ENCODE data around the gene GSTM1.

Gene GSTM1

GRCh38 chr1:109722908-109723691 lies 35.5 kb downstream of the GSTM1 start:
- Histone ChIP-seq H3K9me2 (replicated peaks; ENCODE audit: control insufficient read depth, low read length) (no peaks in the 10 kb centered on the region), H3K27me3 (ENCODE audit: control insufficient read depth, low read length) (peaks cover 5% of the 10 kb centered on the region; the same call in 1 of the 2 replicates), H3K4me2 (ENCODE audit: low read length) (no peak overlapping the region), H3K4me1 (ENCODE audit: control insufficient read depth, low read length) (no peaks in the 10 kb centered on the region), H3K4me3 (ENCODE audit: low read length) (no peak overlapping the region), H4K20me1 (ENCODE audit: control insufficient read depth, insufficient read depth, low read depth, low read length) (no peaks in the 10 kb centered on the region), H3K27ac (ENCODE audit: low read depth, low read length) (no peak overlapping the region), H3K9me3 (ENCODE audit: control insufficient read depth, insufficient read depth, low read length) (no peaks in the 10 kb centered on the region), H3K79me2 (ENCODE audit: control insufficient read depth, low read length) (no peaks in the 10 kb centered on the region), H3K36me3 (ENCODE audit: control insufficient read depth, low read length) (no peaks in the 10 kb centered on the region), H3F3A (ENCODE audit: control insufficient read depth, insufficient read depth) (no peaks in the 10 kb centered on the region)
- TF ChIP-seq CTCF (IDR thresholded peaks at IDR 0.05; ENCODE audit: low read depth, low read length, poor library complexity, severe bottlenecking) (no peak), EZH2phosphoT487 (IDR thresholded peaks at IDR 0.05; ENCODE audit: borderline replicate concordance, low read length) (no peak)

- H3F3A ChIP-seq (ENCODE audit: control insufficient read depth, insufficient read depth) = no peaks in the 10 kb centered on the region
- no peaks in the 10 kb centered on the region for H3K36me3 ChIP-seq (ENCODE audit: control insufficient read depth, low read length)
- no peak overlapping the region for H3K4me3 ChIP-seq (ENCODE audit: low read length)
- no peaks in the 10 kb centered on the region for H3K9me2 ChIP-seq (replicated peaks; ENCODE audit: control insufficient read depth, low read length)
- no peaks in the 10 kb centered on the region for H3K79me2 ChIP-seq (ENCODE audit: control insufficient read depth, low read length)
- H3K4me2 ChIP-seq (ENCODE audit: low read length) = no peak overlapping the region
- no peaks in the 10 kb centered on the region for H4K20me1 ChIP-seq (ENCODE audit: control insufficient read depth, insufficient read depth, low read depth, low read length)
- no peaks in the 10 kb centered on the region for H3K4me1 ChIP-seq (ENCODE audit: control insufficient read depth, low read length)
- H3K27me3 ChIP-seq (ENCODE audit: control insufficient read depth, low read length) = peaks cover 15% of the 10 kb centered on the region
- H3K9me3 ChIP-seq (ENCODE audit: control insufficient read depth, insufficient read depth, low read length) = no peaks in the 10 kb centered on the region
- H3K27ac ChIP-seq (ENCODE audit: low read depth, low read length) = no peak overlapping the region
- TF ChIP-seq EZH2phosphoT487 (IDR thresholded peaks at IDR 0.05; ENCODE audit: borderline replicate concordance, low read length) (no peak), CTCF (IDR thresholded peaks at IDR 0.05; ENCODE audit: low read depth, low read length, poor library complexity, severe bottlenecking) (no peak)
Measured at GRCh38 chr1:109724933-109725332, 37.3 kb downstream of the GSTM1 start.

- Histone ChIP-seq H3K4me3 (ENCODE audit: low read length) (no peak overlapping the region), H3K36me3 (ENCODE audit: control insufficient read depth, low read length) (no peaks in the 10 kb centered on the region), H3F3A (ENCODE audit: control insufficient read depth, insufficient read depth) (no peaks in the 10 kb centered on the region), H3K9me2 (replicated peaks; ENCODE audit: control insufficient read depth, low read length) (no peaks in the 10 kb centered on the region), H3K4me1 (ENCODE audit: control insufficient read depth, low read length) (no peaks in the 10 kb centered on the region), H4K20me1 (ENCODE audit: control insufficient read depth, insufficient read depth, low read depth, low read length) (no peaks in the 10 kb centered on the region), H3K79me2 (ENCODE audit: control insufficient read depth, low read length) (no peaks in the 10 kb centered on the region), H3K4me2 (ENCODE audit: low read length) (no peak overlapping the region), H3K27ac (ENCODE audit: low read depth, low read length) (no peak overlapping the region), H3K27me3 (ENCODE audit: control insufficient read depth, low read length) (peaks cover 18% of the 10 kb centered on the region), H3K9me3 (ENCODE audit: control insufficient read depth, insufficient read depth, low read length) (no peaks in the 10 kb centered on the region)
- no peak for TF ChIP-seq CTCF (IDR thresholded peaks at IDR 0.05; ENCODE audit: low read depth, low read length, poor library complexity, severe bottlenecking)
- TF ChIP-seq EZH2phosphoT487 (IDR thresholded peaks at IDR 0.05; ENCODE audit: borderline replicate concordance, low read length) = no peak
Measured at GRCh38 chr1:109725510-109725909, 37.9 kb downstream of the GSTM1 start.
